GM12878 (cell line): ENCODE measurements around the gene EVX2. TPM values are rescaled to one million over a fixed set of nuclear protein-coding genes. Genes with fewer than 3 reads are reported as not detected.

Experiments used
- BCL11A ChIP-seq: IDR thresholded peaks from 2 replicates; pipeline ENCODE4 v1.6.1; 2011; ENCODE audit warnings: low read depth, low read length
- HDAC6 ChIP-seq: fragments of 200-600 bp; sonication (generic); IDR thresholded peaks from one replicate; pipeline ENCODE4 v1.8.0; 2017; ENCODE audit warnings: antibody characterized with exemption; ENCODE audit not compliant: unreplicated experiment
- NR2C1 ChIP-seq: fragments of 450-650 bp; IDR thresholded peaks from 2 replicates; pipeline ENCODE4 v1.6.1; 2017; ENCODE audit warnings: antibody characterized with exemption, mild to moderate bottlenecking, moderate library complexity
- SREBF2 ChIP-seq: IDR thresholded peaks from 2 replicates; pipeline ENCODE4 v1.6.1; 2012; ENCODE audit warnings: mild to moderate bottlenecking, low read length
- ZBTB40 ChIP-seq: fragments of 450-650 bp; IDR thresholded peaks from 2 replicates; pipeline ENCODE4 v1.6.1; 2016; ENCODE audit warnings: mild to moderate bottlenecking, moderate library complexity, borderline replicate concordance
- polyA plus RNA-seq, 11 experiments: library from polyadenylated mRNA; depleted of rRNA in 4 of 11; unstranded in 6 of 11; stranded (reverse) in 5 of 11; fragments of >200 nt; fragmentation: Nextera tagmentation in 4 of 11; fragmentation: Illumina TruSeq in 1 of 11; extraction: Ambion mirVana in 4 of 11; extraction: Trizol in 1 of 11; gene quantifications; 1 replicate in 1 of 11; 2 replicates in 10 of 11; pipeline versions ENCODE4 v1.2.1 to v1.2.3, GENCODE V29; 2011 to 2016; ENCODE audit warnings: inconsistent platforms in 2 of 11, missing spikeins in 2 of 11, low read depth in 1 of 11
- total RNA-seq, 4 experiments: library from RNA; depleted of rRNA in 3 of 4; stranded (reverse); fragments of >200 nt in 3 of 4; fragmentation: Illumina TruSeq in 1 of 4; extraction: Trizol in 1 of 4; gene quantifications; 2 replicates each; pipeline versions ENCODE4 v1.2.1 to v1.2.3, GENCODE V29; 2013 to 2021
- TF ChIP-seq, protein P1 (sequence below): IDR thresholded peaks from 2 replicates; pipeline ENCODE4 v1.6.1; 2011; ENCODE audit warnings: low read depth, low read length, improper control_type of control experiment, borderline replicate concordance

The EVX2 gene
- total and polyA plus RNA-seq, 10 of the 15 experiments (the other 5 are each of a cell fraction or from before 2014, with no cell fraction given): not detected

- no peak for TF ChIP-seq ZBTB40
- TF ChIP-seq, protein P1, sequence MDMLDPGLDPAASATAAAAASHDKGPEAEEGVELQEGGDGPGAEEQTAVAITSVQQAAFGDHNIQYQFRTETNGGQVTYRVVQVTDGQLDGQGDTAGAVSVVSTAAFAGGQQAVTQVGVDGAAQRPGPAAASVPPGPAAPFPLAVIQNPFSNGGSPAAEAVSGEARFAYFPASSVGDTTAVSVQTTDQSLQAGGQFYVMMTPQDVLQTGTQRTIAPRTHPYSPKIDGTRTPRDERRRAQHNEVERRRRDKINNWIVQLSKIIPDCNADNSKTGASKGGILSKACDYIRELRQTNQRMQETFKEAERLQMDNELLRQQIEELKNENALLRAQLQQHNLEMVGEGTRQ: no peak
- TF ChIP-seq SREBF2: no peak
- no peak for TF ChIP-seq BCL11A
- no peak for TF ChIP-seq NR2C1
- TF ChIP-seq HDAC6: no peak
- TF ChIP-seq, all 136 proteins: peak for 5
Measured at GRCh38 chr2:176088048-176088936, 4.5 kb upstream of the EVX2 start (continued).
